ENCODE results near the gene VTI1A. TPM values are rescaled to one million over a fixed set of nuclear protein-coding genes. Genes with fewer than 3 reads are reported as not detected.

VTI1A gene
- total RNA-seq, 1 donor from 2014 or later: 22.7 TPM

GRCh38 chr10:112713411-112713810 lies 266.4 kb downstream of the VTI1A start:
- TF ChIP-seq CTCF (IDR thresholded peaks at IDR 0.05): no peak
- H3K36me3 Mint-ChIP-seq (ENCODE audit: low read depth): peaks cover 4% of the 10 kb centered on the region
- H3K9me3 Mint-ChIP-seq (ENCODE audit: low read depth): no peaks in the 10 kb centered on the region
- no peak overlapping the region for H3K27ac Mint-ChIP-seq (ENCODE audit: unreplicated experiment)
- H3K4me1 Mint-ChIP-seq (ENCODE audit: low read depth): peaks cover 23% of the 10 kb centered on the region
- no peak for DNase-seq (ENCODE audit: low spot score)
- no peak overlapping the region for H3K4me3 Mint-ChIP-seq (ENCODE audit: unreplicated experiment)
- no peaks in the 10 kb centered on the region for H3K27me3 Mint-ChIP-seq (ENCODE audit: low read depth)

- TF ChIP-seq CTCF (IDR thresholded peaks at IDR 0.05): no peak
- Mint-ChIP-seq H3K27ac (ENCODE audit: unreplicated experiment) (no peak overlapping the region), H3K9me3 (ENCODE audit: low read depth) (no peaks in the 10 kb centered on the region), H3K4me1 (ENCODE audit: low read depth) (peaks cover 13% of the 10 kb centered on the region), H3K4me3 (ENCODE audit: unreplicated experiment) (no peak overlapping the region), H3K36me3 (ENCODE audit: low read depth) (peaks cover 3% of the 10 kb centered on the region), H3K27me3 (ENCODE audit: low read depth) (no peaks in the 10 kb centered on the region)
- no peak for DNase-seq (ENCODE audit: low spot score)
Measured at GRCh38 chr10:112715581-112715980, 268.6 kb downstream of the VTI1A start.

- no peak for TF ChIP-seq CTCF (IDR thresholded peaks at IDR 0.05)
- Mint-ChIP-seq H3K4me3 (ENCODE audit: unreplicated experiment) (no peak overlapping the region), H3K9me3 (ENCODE audit: low read depth) (no peaks in the 10 kb centered on the region), H3K27me3 (ENCODE audit: low read depth) (no peaks in the 10 kb centered on the region), H3K4me1 (ENCODE audit: low read depth) (peaks cover 13% of the 10 kb centered on the region), H3K36me3 (ENCODE audit: low read depth) (peaks cover 2% of the 10 kb centered on the region), H3K27ac (ENCODE audit: unreplicated experiment) (no peak overlapping the region)
- DNase-seq (ENCODE audit: low spot score): no peak
Measured at GRCh38 chr10:112716076-112716475, 269.1 kb downstream of the VTI1A start.

- TF ChIP-seq CTCF (IDR thresholded peaks at IDR 0.05): no peak
- no peaks in the 10 kb centered on the region for H3K27me3 Mint-ChIP-seq (ENCODE audit: low read depth)
- H3K27ac Mint-ChIP-seq (ENCODE audit: unreplicated experiment): peak overlapping the region; percentile 37
- H3K9me3 Mint-ChIP-seq (ENCODE audit: low read depth): no peaks in the 10 kb centered on the region
- DNase-seq (ENCODE audit: low spot score): no peak
- H3K4me1 Mint-ChIP-seq (ENCODE audit: low read depth): peaks cover 13% of the 10 kb centered on the region
- peaks cover 2% of the 10 kb centered on the region for H3K36me3 Mint-ChIP-seq (ENCODE audit: low read depth)
- H3K4me3 Mint-ChIP-seq (ENCODE audit: unreplicated experiment): no peak overlapping the region
Measured at GRCh38 chr10:112716924-112717413, 270.0 kb downstream of the VTI1A start.

- H3K27ac Mint-ChIP-seq (ENCODE audit: unreplicated experiment): no peak overlapping the region
- H3K27me3 Mint-ChIP-seq (ENCODE audit: low read depth): no peaks in the 10 kb centered on the region
- peaks cover 2% of the 10 kb centered on the region for H3K36me3 Mint-ChIP-seq (ENCODE audit: low read depth)
- no peaks in the 10 kb centered on the region for H3K9me3 Mint-ChIP-seq (ENCODE audit: low read depth)
- TF ChIP-seq CTCF (IDR thresholded peaks at IDR 0.05): no peak
- H3K4me1 Mint-ChIP-seq (ENCODE audit: low read depth): peaks cover 14% of the 10 kb centered on the region
- no peak overlapping the region for H3K4me3 Mint-ChIP-seq (ENCODE audit: unreplicated experiment)
- no peak for DNase-seq (ENCODE audit: low spot score)
Measured at GRCh38 chr10:112720178-112720577, 273.2 kb downstream of the VTI1A start.
